SH-SY5Y (cell line): ENCODE measurements around the gene OBP2B.

ENCODE experiments used
- GATA2 ChIP-seq: IDR thresholded peaks from 2 replicates; pipeline ENCODE4 v1.6.1; 2011; ENCODE audit warnings: mild to moderate bottlenecking, low read depth, low read length
- GATA3 ChIP-seq: IDR thresholded peaks from 2 replicates; pipeline ENCODE4 v1.6.1; 2011; ENCODE audit warnings: low read depth, mild to moderate bottlenecking, low read length, moderate library complexity

DNA sequence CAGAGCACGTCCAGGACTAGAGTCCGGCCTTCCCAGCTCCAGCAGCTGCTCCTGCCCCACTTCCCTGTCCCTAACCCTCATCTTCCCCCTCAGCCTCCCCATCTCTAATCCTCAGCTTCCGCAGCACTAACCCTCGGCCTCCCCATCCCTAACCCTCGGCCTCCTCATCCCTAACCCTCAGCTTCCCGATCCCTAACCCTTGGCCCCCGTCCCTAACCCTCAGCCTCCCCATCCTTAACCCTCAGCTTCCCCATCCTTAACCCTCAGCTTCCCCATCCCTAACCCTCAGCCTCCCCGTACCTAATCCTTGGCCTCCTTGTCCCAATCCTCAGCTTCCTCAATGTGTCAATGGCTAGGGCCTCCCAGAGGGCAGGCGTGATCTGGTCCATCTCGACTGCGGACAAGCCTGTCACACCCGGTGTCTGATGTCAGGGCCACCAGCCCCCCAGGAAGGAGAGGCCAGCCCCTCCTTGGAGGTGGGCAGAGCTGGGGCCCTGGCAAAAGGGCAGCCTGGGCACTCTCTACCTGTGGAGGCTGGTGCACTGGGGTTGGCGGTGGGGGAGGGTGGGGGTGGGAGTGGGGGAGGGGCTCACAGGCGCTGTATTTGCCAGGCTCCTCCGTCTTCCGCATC, 1.4 kb downstream of the OBP2B start:
- no peak for TF ChIP-seq GATA2
- no peak for TF ChIP-seq GATA3
